K562 (cell line): ENCODE data around the gene KRABD2.

Experiments
- ATAC-seq: fragments of 200-7000 bp; cut with Tn5 transposase; 3 replicates; pipeline ENCODE4 v1.9.1; 2020; ENCODE audit warnings: moderate library complexity
- BruUV-seq: library from RNA; stranded (reverse); fragments of 400-500 nt; replicated peaks from 2 replicates; lab custom pipeline; 2021; lab: Mats Ljungman, UMichigan
- CTCF ChIA-PET: fragments of 300-600 bp; formaldehyde crosslinking; extraction: SDS; loops from one replicate; lab custom pipeline; 2021; ENCODE audit warnings: low intra/inter-chr PET ratio; lab: Yijun Ruan, JAX
- POLR2A ChIA-PET: fragments of 300-600, 350-650 bp; sonication (Branson Sonifier 250); formaldehyde crosslinking; extraction: SDS; loops from one replicate; lab custom pipeline; 2021; ENCODE audit warnings: antibody characterized with exemption, inconsistent platforms; lab: Yijun Ruan, JAX
- DNase-seq, 4 experiments: peaks; one replicate each; pipeline versions ENCODE4 v3.0.0 to v3.0.0-alpha.2; 2011 to 2018; ENCODE audit warnings: low spot score in 3 of 4, mixed read lengths in 3 of 4; ENCODE audit errors: extremely low read depth in 1 of 4
- FAIRE-seq: peaks from 2 replicates; lab custom pipeline; 2011; peaks lifted over from hg19 to GRCh38; lab: Jason Lieb, UNC
- H2AFZ ChIP-seq: 2 replicates; pipeline ENCODE4 v1.6.0; 2011; ENCODE audit warnings: low read depth, low read length, control low read depth, inconsistent platforms
- H3K27ac ChIP-seq: fragments of 200-600 bp; 3 replicates; pipeline ENCODE4 v1.8.0; 2011; ENCODE audit warnings: low read depth, mild to moderate bottlenecking, control low read depth, inconsistent platforms, low read length, moderate library complexity, mixed read lengths; ENCODE audit errors: extremely low read depth
- H3K27me3 ChIP-seq, 2 experiments: fragments of 300-600 bp in 1 of 2; 2 replicates in 1 of 2; 3 replicates in 1 of 2; pipeline versions ENCODE4 v1.6.0 to v1.8.0; 2011; ENCODE audit warnings: inconsistent platforms in 2 of 2, low read length in 2 of 2, mild to moderate bottlenecking in 1 of 2, mixed read lengths in 1 of 2, moderate library complexity in 1 of 2; ENCODE audit not compliant: control insufficient read depth in 2 of 2, insufficient read depth in 2 of 2
- H3K36me3 ChIP-seq: fragments of 300-600 bp; 3 replicates; pipeline ENCODE4 v1.8.0; 2011; ENCODE audit warnings: mild to moderate bottlenecking, low read length, inconsistent platforms; ENCODE audit not compliant: control insufficient read depth, insufficient read depth
- H3K4me1 ChIP-seq, 2 experiments: fragments of 200-600 bp in 1 of 2; replicated peaks in 1 of 2; 2 replicates in 1 of 2; 3 replicates in 1 of 2; pipeline versions ENCODE4 v1.5.1 to v1.8.0; 2011; ENCODE audit warnings: inconsistent platforms in 2 of 2, low read length in 2 of 2, mild to moderate bottlenecking in 1 of 2, mixed read lengths in 1 of 2, moderate library complexity in 1 of 2; ENCODE audit not compliant: control insufficient read depth in 2 of 2, insufficient read depth in 2 of 2
- H3K4me2 ChIP-seq: 2 replicates; pipeline ENCODE4 v1.6.1; 2011; ENCODE audit warnings: low read length, control low read depth, inconsistent platforms, mixed read lengths; ENCODE audit not compliant: insufficient read depth
- H3K4me3 ChIP-seq: fragments of 200-600 bp; sonication (generic), shearing (Covaris generic); 2 replicates; pipeline ENCODE4 v1.5.1; 2016; ENCODE audit warnings: control low read depth, inconsistent platforms
- H3K79me2 ChIP-seq: fragments of 200-600 bp; 3 replicates; pipeline ENCODE4 v1.8.0; 2011; ENCODE audit warnings: low read length, inconsistent platforms; ENCODE audit not compliant: control insufficient read depth, insufficient read depth
- H3K9ac ChIP-seq, 2 experiments: 2 replicates each; pipeline versions ENCODE4 v1.6.0 to v1.6.1; 2011; ENCODE audit warnings: low read depth in 2 of 2, low read length in 2 of 2, control low read depth in 1 of 2, inconsistent platforms in 1 of 2, mild to moderate bottlenecking in 1 of 2, mixed read lengths in 1 of 2; ENCODE audit not compliant: insufficient read depth in 1 of 2
- H3K9me1 ChIP-seq: one replicate; pipeline ENCODE4 v1.6.0; 2011; ENCODE audit warnings: inconsistent platforms, mild to moderate bottlenecking, low read length, moderate library complexity; ENCODE audit not compliant: control insufficient read depth, insufficient read depth
- H3K9me3 ChIP-seq: replicated peaks from 2 replicates; pipeline ENCODE4 v1.5.1; 2011; ENCODE audit warnings: low read depth, low read length, inconsistent platforms; ENCODE audit not compliant: control insufficient read depth, insufficient read depth
- H4K20me1 ChIP-seq: replicated peaks from 2 replicates; pipeline ENCODE4 v1.6.1; 2011; ENCODE audit warnings: low read length, inconsistent platforms, mixed read lengths; ENCODE audit not compliant: control insufficient read depth, insufficient read depth
- ETV1 ChIP-seq: fragments of 450-650 bp; conservative IDR thresholded peaks from 2 replicates; pipeline ENCODE4 v1.6.1; 2016; ENCODE audit warnings: missing genetic modification characterization, control low read depth, low read depth, missing compliant biosample characterization
- HDGF ChIP-seq: fragments of 450-650 bp; IDR thresholded peaks from 2 replicates; pipeline ENCODE4 v1.6.1; 2016
- ZBTB17 ChIP-seq: fragments of 450-650 bp; formaldehyde crosslinking; IDR thresholded peaks from 2 replicates; pipeline ENCODE4 v1.4.0; 2020; ENCODE audit warnings: mild to moderate bottlenecking
- ZNF561 ChIP-seq: fragments of 450-650 bp; formaldehyde crosslinking; conservative IDR thresholded peaks from 2 replicates; pipeline ENCODE4 v1.4.0; 2020; ENCODE audit warnings: mild to moderate bottlenecking, moderate library complexity
- WGBS: fragments of 100-300 bp; shearing (Covaris generic); methylation state at CpG from one replicate; pipeline ENCODE4 v1.1.6; 2016; ENCODE audit warnings: low coverage, mixed read lengths; ENCODE audit not compliant: insufficient coverage; ENCODE audit errors: missing lambda C conversion rate; 5-methylcytosine and 5-hydroxymethylcytosine counted together
- in situ Hi-C: fragments of 300-500 bp; cut with MboI; formaldehyde crosslinking; loops from 4 replicates; pipeline ENCODE4 v1.15.0; 2018; ENCODE audit warnings: inconsistent platforms, mixed read lengths
- intact Hi-C: fragments of 100-400 bp; cut with micrococcal nuclease; formaldehyde crosslinking; loops from 2 replicates; pipeline ENCODE4 v1.14.2; 2022
- TF ChIP-seq, protein P1 (sequence below): IDR thresholded peaks from 3 replicates; pipeline ENCODE4 v1.6.1; 2011; ENCODE audit warnings: borderline replicate concordance, mild to moderate bottlenecking; ENCODE audit not compliant: insufficient read length, insufficient read depth
- TF ChIP-seq, protein P2 (sequence below): fragments of 250-450 bp; sonication (Bioruptor Pico); IDR thresholded peaks from 2 replicates; pipeline ENCODE4 v1.8.0; 2022; ENCODE audit warnings: inconsistent platforms
- TF ChIP-seq, protein P3 (sequence below): IDR thresholded peaks from 3 replicates; pipeline ENCODE4 v1.6.1; 2011; ENCODE audit warnings: borderline replicate concordance, mild to moderate bottlenecking, moderate library complexity; ENCODE audit not compliant: insufficient read length; ENCODE audit errors: extremely low read depth
- TF ChIP-seq, protein P4 (sequence below): sonication (generic); formaldehyde crosslinking; IDR thresholded peaks from 2 replicates; pipeline ENCODE4 v1.8.1; 2023; ENCODE audit warnings: mild to moderate bottlenecking, missing genetic modification reagents
- TF ChIP-seq, protein P5 (sequence below): fragments of 450-650 bp; IDR thresholded peaks from 2 replicates; pipeline ENCODE4 v1.6.1; 2018; ENCODE audit warnings: mild to moderate bottlenecking, low read depth; ENCODE audit not compliant: partially characterized antibody

The KRABD2 gene

DNA sequence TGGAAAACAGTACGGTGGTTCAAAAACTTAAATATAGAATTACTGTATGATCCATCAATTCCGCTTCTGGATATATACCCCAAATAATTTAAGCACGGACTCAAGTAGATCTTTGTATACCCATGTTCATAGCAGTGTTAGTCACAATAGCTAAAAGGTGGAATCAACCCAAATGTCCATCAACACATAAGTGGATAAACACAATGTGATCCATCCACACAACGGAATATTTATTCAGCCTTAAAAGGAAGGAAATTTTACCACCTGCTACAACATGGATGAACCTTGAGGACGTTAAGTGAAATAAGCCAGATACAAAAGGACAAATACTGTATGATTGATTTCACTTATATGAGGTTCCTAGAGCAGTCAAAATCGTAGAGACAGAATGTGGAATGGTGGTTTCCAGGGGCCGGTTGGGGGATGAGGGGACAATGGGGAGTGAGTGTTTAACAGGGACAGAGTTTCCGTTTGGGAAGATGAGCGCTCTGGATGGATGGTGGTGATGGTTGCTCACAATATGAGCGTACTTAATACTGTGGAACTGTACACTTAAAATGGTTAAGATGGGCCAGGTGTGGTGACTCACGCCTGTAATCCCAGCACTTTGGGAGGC, 26.5 kb upstream of the KRABD2 start:
- FAIRE-seq = no peak
- H3K27me3 ChIP-seq = peaks cover 0 to under 1% of the 10 kb centered on the region in 2 experiments; a peak in 2 of 5 replicates
- DNase-seq = no peak
- 44% methylated on average over 11 of the region's 11 CpGs for WGBS
- intact Hi-C loops (no loop called here), in situ Hi-C loops (loop anchor here (10.0 kb wide), 1 partner anchor 352 kb away; the partner anchor contains the start of gene SPDYE4)
- H3K9me3 ChIP-seq = no peaks in the 10 kb centered on the region
- H3K9me1 ChIP-seq = no peaks in the 10 kb centered on the region
- no peak for ATAC-seq
- no peaks in the 10 kb centered on the region for H4K20me1 ChIP-seq
- no peaks in the 10 kb centered on the region for H3K36me3 ChIP-seq
- ChIA-PET CTCF (no interaction called here), POLR2A (no interaction called here)
- no TSS peak for BruUV-seq
- TF ChIP-seq, protein P1, sequence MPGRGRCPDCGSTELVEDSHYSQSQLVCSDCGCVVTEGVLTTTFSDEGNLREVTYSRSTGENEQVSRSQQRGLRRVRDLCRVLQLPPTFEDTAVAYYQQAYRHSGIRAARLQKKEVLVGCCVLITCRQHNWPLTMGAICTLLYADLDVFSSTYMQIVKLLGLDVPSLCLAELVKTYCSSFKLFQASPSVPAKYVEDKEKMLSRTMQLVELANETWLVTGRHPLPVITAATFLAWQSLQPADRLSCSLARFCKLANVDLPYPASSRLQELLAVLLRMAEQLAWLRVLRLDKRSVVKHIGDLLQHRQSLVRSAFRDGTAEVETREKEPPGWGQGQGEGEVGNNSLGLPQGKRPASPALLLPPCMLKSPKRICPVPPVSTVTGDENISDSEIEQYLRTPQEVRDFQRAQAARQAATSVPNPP = no peak
- TF ChIP-seq HDGF (no peak), ZNF561 (CRISPR knock-in tag) (no peak), ETV1 (tag) (no peak), ZBTB17 (no peak)
- TF ChIP-seq, protein P2, sequence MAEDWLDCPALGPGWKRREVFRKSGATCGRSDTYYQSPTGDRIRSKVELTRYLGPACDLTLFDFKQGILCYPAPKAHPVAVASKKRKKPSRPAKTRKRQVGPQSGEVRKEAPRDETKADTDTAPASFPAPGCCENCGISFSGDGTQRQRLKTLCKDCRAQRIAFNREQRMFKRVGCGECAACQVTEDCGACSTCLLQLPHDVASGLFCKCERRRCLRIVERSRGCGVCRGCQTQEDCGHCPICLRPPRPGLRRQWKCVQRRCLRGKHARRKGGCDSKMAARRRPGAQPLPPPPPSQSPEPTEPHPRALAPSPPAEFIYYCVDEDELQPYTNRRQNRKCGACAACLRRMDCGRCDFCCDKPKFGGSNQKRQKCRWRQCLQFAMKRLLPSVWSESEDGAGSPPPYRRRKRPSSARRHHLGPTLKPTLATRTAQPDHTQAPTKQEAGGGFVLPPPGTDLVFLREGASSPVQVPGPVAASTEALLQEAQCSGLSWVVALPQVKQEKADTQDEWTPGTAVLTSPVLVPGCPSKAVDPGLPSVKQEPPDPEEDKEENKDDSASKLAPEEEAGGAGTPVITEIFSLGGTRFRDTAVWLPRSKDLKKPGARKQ (CRISPR knock-in tag) = no peak
- TF ChIP-seq, protein P3, sequence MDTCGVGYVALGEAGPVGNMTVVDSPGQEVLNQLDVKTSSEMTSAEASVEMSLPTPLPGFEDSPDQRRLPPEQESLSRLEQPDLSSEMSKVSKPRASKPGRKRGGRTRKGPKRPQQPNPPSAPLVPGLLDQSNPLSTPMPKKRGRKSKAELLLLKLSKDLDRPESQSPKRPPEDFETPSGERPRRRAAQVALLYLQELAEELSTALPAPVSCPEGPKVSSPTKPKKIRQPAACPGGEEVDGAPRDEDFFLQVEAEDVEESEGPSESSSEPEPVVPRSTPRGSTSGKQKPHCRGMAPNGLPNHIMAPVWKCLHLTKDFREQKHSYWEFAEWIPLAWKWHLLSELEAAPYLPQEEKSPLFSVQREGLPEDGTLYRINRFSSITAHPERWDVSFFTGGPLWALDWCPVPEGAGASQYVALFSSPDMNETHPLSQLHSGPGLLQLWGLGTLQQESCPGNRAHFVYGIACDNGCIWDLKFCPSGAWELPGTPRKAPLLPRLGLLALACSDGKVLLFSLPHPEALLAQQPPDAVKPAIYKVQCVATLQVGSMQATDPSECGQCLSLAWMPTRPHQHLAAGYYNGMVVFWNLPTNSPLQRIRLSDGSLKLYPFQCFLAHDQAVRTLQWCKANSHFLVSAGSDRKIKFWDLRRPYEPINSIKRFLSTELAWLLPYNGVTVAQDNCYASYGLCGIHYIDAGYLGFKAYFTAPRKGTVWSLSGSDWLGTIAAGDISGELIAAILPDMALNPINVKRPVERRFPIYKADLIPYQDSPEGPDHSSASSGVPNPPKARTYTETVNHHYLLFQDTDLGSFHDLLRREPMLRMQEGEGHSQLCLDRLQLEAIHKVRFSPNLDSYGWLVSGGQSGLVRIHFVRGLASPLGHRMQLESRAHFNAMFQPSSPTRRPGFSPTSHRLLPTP = no peak
- TF ChIP-seq, protein P4, sequence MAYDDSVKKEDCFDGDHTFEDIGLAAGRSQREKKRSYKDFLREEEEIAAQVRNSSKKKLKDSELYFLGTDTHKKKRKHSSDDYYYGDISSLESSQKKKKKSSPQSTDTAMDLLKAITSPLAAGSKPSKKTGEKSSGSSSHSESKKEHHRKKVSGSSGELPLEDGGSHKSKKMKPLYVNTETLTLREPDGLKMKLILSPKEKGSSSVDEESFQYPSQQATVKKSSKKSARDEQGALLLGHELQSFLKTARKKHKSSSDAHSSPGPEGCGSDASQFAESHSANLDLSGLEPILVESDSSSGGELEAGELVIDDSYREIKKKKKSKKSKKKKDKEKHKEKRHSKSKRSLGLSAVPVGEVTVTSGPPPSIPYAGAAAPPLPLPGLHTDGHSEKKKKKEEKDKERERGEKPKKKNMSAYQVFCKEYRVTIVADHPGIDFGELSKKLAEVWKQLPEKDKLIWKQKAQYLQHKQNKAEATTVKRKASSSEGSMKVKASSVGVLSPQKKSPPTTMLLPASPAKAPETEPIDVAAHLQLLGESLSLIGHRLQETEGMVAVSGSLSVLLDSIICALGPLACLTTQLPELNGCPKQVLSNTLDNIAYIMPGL (CRISPR knock-in tag) = no peak
- TF ChIP-seq, protein P5, sequence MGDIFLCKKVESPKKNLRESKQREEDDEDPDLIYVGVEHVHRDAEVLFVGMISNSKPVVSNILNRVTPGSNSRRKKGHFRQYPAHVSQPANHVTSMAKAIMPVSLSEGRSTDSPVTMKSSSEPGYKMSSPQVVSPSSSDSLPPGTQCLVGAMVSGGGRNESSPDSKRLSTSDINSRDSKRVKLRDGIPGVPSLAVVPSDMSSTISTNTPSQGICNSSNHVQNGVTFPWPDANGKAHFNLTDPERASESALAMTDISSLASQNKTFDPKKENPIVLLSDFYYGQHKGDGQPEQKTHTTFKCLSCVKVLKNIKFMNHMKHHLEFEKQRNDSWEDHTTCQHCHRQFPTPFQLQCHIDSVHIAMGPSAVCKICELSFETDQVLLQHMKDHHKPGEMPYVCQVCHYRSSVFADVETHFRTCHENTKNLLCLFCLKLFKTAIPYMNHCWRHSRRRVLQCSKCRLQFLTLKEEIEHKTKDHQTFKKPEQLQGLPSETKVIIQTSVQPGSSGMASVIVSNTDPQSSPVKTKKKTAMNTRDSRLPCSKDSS = no peak
- H3K27ac ChIP-seq = no peak overlapping the region
- H2AFZ ChIP-seq = no peak overlapping the region
- no peak overlapping the region for H3K4me2 ChIP-seq
- H3K4me3 ChIP-seq = no peak overlapping the region
- H3K4me1 ChIP-seq = peaks cover 0 to 4% of the 10 kb centered on the region in 2 experiments; a peak in 2 of 5 replicates
- no peaks in the 10 kb centered on the region for H3K79me2 ChIP-seq
- no peak overlapping the region for H3K9ac ChIP-seq
